H9 (cell line): Measurements from ENCODE around the gene SNPH. TPM values are rescaled to one million over a fixed set of nuclear protein-coding genes. Genes with fewer than 3 reads are reported as not detected.

Experiments used
- DNase-seq: peaks from one replicate; pipeline ENCODE4 v3.0.0-alpha.2; 2017
- H2AFZ ChIP-seq: one replicate; pipeline ENCODE4 v1.6.1; 2013; ENCODE audit warnings: mild to moderate bottlenecking, low read length, control low read depth, moderate library complexity
- H2AK5ac ChIP-seq: 2 replicates; pipeline ENCODE4 v1.6.1; 2013; ENCODE audit warnings: low read length, control low read depth, mixed read lengths; ENCODE audit not compliant: insufficient read length
- H2BK120ac ChIP-seq: one replicate; pipeline ENCODE4 v1.6.1; 2013; ENCODE audit warnings: low read depth, mild to moderate bottlenecking, low read length, control low read depth, inconsistent platforms; ENCODE audit not compliant: poor library complexity, severe bottlenecking
- H2BK12ac ChIP-seq: 2 replicates; pipeline ENCODE4 v1.6.1; 2013; ENCODE audit warnings: low read length, control low read depth, mixed read lengths, low read depth; ENCODE audit not compliant: insufficient read length
- H2BK15ac ChIP-seq: 2 replicates; pipeline ENCODE4 v1.6.1; 2013; ENCODE audit warnings: low read depth, low read length, control low read depth
- H2BK20ac ChIP-seq: one replicate; pipeline ENCODE4 v1.6.1; 2013; ENCODE audit warnings: low read depth, mild to moderate bottlenecking, low read length, control low read depth, inconsistent platforms; ENCODE audit not compliant: poor library complexity, severe bottlenecking
- H2BK5ac ChIP-seq: 2 replicates; pipeline ENCODE4 v1.6.1; 2013; ENCODE audit warnings: low read length, control low read depth, mixed read lengths; ENCODE audit not compliant: insufficient read length
- H3K14ac ChIP-seq: 2 replicates; pipeline ENCODE4 v1.6.1; 2013; ENCODE audit warnings: low read length, control low read depth; ENCODE audit not compliant: insufficient read depth
- H3K18ac ChIP-seq: 2 replicates; pipeline ENCODE4 v1.6.1; 2013; ENCODE audit warnings: low read depth, mild to moderate bottlenecking, mixed read lengths, low read length, control low read depth; ENCODE audit not compliant: insufficient read length
- H3K23ac ChIP-seq: 2 replicates; pipeline ENCODE4 v1.6.1; 2013; ENCODE audit warnings: low read length, control low read depth, mixed read lengths, low read depth; ENCODE audit not compliant: insufficient read length
- H3K23me2 ChIP-seq: 2 replicates; pipeline ENCODE4 v1.6.1; 2013; ENCODE audit warnings: low read depth, mild to moderate bottlenecking, mixed read lengths, low read length, control low read depth; ENCODE audit not compliant: insufficient read length, poor library complexity, severe bottlenecking
- H3K27ac ChIP-seq: 2 replicates; pipeline ENCODE4 v1.5.1; 2013; ENCODE audit warnings: low read length, control low read depth, mixed read lengths, low read depth; ENCODE audit not compliant: insufficient read length
- H3K27me3 ChIP-seq: 2 replicates; pipeline ENCODE4 v1.6.1; 2013; ENCODE audit warnings: low read length, control low read depth, inconsistent platforms; ENCODE audit not compliant: insufficient read depth
- H3K4ac ChIP-seq: 2 replicates; pipeline ENCODE4 v1.6.1; 2013; ENCODE audit warnings: low read depth, mild to moderate bottlenecking, control low read depth, inconsistent platforms, low read length, moderate library complexity
- H3K4me1 ChIP-seq: 2 replicates; pipeline ENCODE4 v1.6.1; 2013; ENCODE audit warnings: low read length, control low read depth, inconsistent platforms; ENCODE audit not compliant: insufficient read depth
- H3K4me2 ChIP-seq: 2 replicates; pipeline ENCODE4 v1.6.1; 2013; ENCODE audit warnings: low read length, control low read depth, mixed read lengths; ENCODE audit not compliant: insufficient read length, insufficient read depth
- H3K56ac ChIP-seq: 2 replicates; pipeline ENCODE4 v1.6.1; 2013; ENCODE audit warnings: low read depth, mild to moderate bottlenecking, mixed read lengths, low read length, control low read depth; ENCODE audit not compliant: insufficient read length
- H3K79me1 ChIP-seq: 2 replicates; pipeline ENCODE4 v1.6.1; 2013; ENCODE audit warnings: low read depth, mild to moderate bottlenecking, moderate library complexity, low read length, control low read depth, inconsistent platforms; ENCODE audit not compliant: insufficient read depth, poor library complexity, severe bottlenecking
- H3K79me2 ChIP-seq: 2 replicates; pipeline ENCODE4 v1.6.1; 2013; ENCODE audit warnings: low read length, control low read depth, inconsistent platforms; ENCODE audit not compliant: insufficient read depth
- H3K9ac ChIP-seq: 2 replicates; pipeline ENCODE4 v1.6.1; 2013; ENCODE audit warnings: low read length, control low read depth, mixed read lengths; ENCODE audit not compliant: insufficient read length; ENCODE audit errors: extremely low read depth
- H3K9me3 ChIP-seq: one replicate; pipeline ENCODE4 v1.6.1; 2013; ENCODE audit warnings: low read depth, low read length, inconsistent platforms; ENCODE audit not compliant: control insufficient read depth
- H3T11ph ChIP-seq: one replicate; pipeline ENCODE4 v1.6.1; 2013; ENCODE audit warnings: mild to moderate bottlenecking, low read length, control low read depth, inconsistent platforms
- H4K20me1 ChIP-seq: one replicate; pipeline ENCODE4 v1.6.1; 2013; ENCODE audit not compliant: control insufficient read depth, insufficient read length, insufficient read depth
- H4K5ac ChIP-seq: 2 replicates; pipeline ENCODE4 v1.6.1; 2013; ENCODE audit warnings: low read depth, mild to moderate bottlenecking, mixed read lengths, low read length, control low read depth; ENCODE audit not compliant: insufficient read length
- H4K8ac ChIP-seq: replicated peaks from 2 replicates; pipeline ENCODE4 v1.6.1; 2013; ENCODE audit warnings: low read length, control low read depth, mixed read lengths, low read depth; ENCODE audit not compliant: insufficient read length
- H4K91ac ChIP-seq: 2 replicates; pipeline ENCODE4 v1.6.1; 2013; ENCODE audit warnings: low read depth, mild to moderate bottlenecking, moderate library complexity, mixed read lengths, low read length, control low read depth; ENCODE audit not compliant: insufficient read length
- H3K27ac Mint-ChIP-seq, 3 experiments: 2 replicates in 2 of 3; 3 replicates in 1 of 3; pipeline ENCODE4 v1.8.0; 2020 to 2021; ENCODE audit warnings: mixed read lengths in 3 of 3, mild to moderate bottlenecking in 1 of 3, moderate library complexity in 1 of 3
- H3K27me3 Mint-ChIP-seq: 2 replicates; pipeline ENCODE4 v1.8.0; 2021; ENCODE audit warnings: low read depth, mild to moderate bottlenecking, moderate library complexity, mixed read lengths
- H3K36me3 Mint-ChIP-seq, 3 experiments: 2 replicates in 2 of 3; 3 replicates in 1 of 3; pipeline ENCODE4 v1.8.0; 2020 to 2021; ENCODE audit warnings: low read depth in 3 of 3, mixed read lengths in 3 of 3; ENCODE audit not compliant: insufficient read depth in 1 of 3
- H3K4me1 Mint-ChIP-seq, 2 experiments: 2 replicates each; pipeline ENCODE4 v1.8.0; 2020; ENCODE audit warnings: mixed read lengths in 2 of 2
- H3K4me3 Mint-ChIP-seq, 2 experiments: 2 replicates in 1 of 2; 3 replicates in 1 of 2; pipeline ENCODE4 v1.8.0; 2020 to 2021; ENCODE audit warnings: mild to moderate bottlenecking in 2 of 2, mixed read lengths in 2 of 2, moderate library complexity in 1 of 2
- H3K9me3 Mint-ChIP-seq, 2 experiments: 2 replicates in 1 of 2; 3 replicates in 1 of 2; pipeline ENCODE4 v1.8.0; 2020; ENCODE audit warnings: mild to moderate bottlenecking in 2 of 2, mixed read lengths in 2 of 2, moderate library complexity in 1 of 2
- WGBS: extraction: QIAGEN DNeasy Blood & Tissue Kit; methylation state at CpG from one replicate; pipeline ENCODE4 v1.1.7; 2013; ENCODE audit warnings: missing lambda C conversion rate, low lambda C conversion rate, mixed read lengths; ENCODE audit not compliant: insufficient read length; ENCODE audit errors: extremely low coverage; 5-methylcytosine and 5-hydroxymethylcytosine counted together
- total RNA-seq: library from RNA; stranded (reverse); gene quantifications from 2 replicates; pipeline ENCODE4 v1.2.1, GENCODE V29; 2021
- TF ChIP-seq, protein P1 (sequence below): fragments of 200-600 bp; sonication (generic); conservative IDR thresholded peaks from 3 replicates; pipeline ENCODE4 v1.8.0; 2021; ENCODE audit warnings: antibody characterized with exemption, mild to moderate bottlenecking

Gene SNPH
- total RNA-seq, 1 experiment from 2014 or later = 1.8 TPM

DNA sequence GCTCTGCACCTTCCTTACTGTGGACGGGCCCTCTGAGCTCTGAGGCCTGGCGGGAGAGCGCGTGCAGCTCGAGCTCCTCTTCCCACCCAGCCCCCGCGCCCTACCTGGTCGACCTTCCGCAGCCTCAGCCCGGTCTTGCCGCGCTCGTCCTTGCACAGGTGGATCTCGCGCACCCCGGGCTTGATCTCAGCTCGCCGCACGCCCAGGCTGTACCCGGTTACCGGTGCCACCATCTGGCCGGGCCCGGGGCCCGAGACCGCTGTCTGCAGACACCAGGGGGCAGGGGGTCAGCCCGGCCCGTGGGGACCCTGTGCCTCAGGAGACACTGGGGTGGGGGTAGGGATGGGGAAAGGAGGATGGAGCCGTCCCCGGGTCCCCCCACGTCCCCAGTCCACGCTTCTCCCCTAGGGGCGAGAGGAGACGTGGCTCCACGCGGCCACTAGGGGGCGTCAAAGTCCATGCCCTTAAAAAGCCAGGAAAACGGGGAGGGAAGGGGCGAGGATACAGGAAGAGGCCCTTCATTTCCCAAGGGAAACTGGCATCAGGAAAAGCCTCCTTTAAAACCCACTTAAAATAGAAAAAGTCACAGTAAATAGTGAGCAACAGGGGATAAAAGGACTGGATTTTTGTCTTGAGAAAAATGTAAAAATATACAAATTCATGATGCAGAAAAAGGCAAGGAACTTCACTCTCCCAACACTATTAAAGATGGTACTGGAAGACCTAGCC, 47.3 kb downstream of the SNPH start:
- H3K27me3 ChIP-seq = no peaks in the 10 kb centered on the region
- H2AFZ ChIP-seq = no peak overlapping the region
- Mint-ChIP-seq H3K9me3 (no peaks in the 10 kb centered on the region), H3K4me1 (peaks cover 11 to 13% of the 10 kb centered on the region in 2 experiments), H3K36me3 (no peaks in the 10 kb centered on the region), H3K4me3 (peak overlapping the region; percentile 42 to 55; a peak in 4 of 5 replicates), H3K27ac (no peak overlapping the region), H3K27me3 (peaks cover 23% of the 10 kb centered on the region)
- H2BK5ac ChIP-seq = no peak overlapping the region
- no peaks in the 10 kb centered on the region for H4K20me1 ChIP-seq
- no peak overlapping the region for H3K4ac ChIP-seq
- no peak overlapping the region for H2BK12ac ChIP-seq
- no peak overlapping the region for H3K27ac ChIP-seq
- no peak overlapping the region for H4K91ac ChIP-seq
- H3K79me1 ChIP-seq = no peaks in the 10 kb centered on the region
- H3K18ac ChIP-seq = peak overlapping the region; percentile 63
- no peaks in the 10 kb centered on the region for H3K79me2 ChIP-seq
- H3K56ac ChIP-seq = no peak overlapping the region
- H2BK15ac ChIP-seq = no peak overlapping the region
- H4K8ac ChIP-seq = no peak overlapping the region
- H3K23me2 ChIP-seq = peaks cover 5% of the 10 kb centered on the region
- TF ChIP-seq, protein P1, sequence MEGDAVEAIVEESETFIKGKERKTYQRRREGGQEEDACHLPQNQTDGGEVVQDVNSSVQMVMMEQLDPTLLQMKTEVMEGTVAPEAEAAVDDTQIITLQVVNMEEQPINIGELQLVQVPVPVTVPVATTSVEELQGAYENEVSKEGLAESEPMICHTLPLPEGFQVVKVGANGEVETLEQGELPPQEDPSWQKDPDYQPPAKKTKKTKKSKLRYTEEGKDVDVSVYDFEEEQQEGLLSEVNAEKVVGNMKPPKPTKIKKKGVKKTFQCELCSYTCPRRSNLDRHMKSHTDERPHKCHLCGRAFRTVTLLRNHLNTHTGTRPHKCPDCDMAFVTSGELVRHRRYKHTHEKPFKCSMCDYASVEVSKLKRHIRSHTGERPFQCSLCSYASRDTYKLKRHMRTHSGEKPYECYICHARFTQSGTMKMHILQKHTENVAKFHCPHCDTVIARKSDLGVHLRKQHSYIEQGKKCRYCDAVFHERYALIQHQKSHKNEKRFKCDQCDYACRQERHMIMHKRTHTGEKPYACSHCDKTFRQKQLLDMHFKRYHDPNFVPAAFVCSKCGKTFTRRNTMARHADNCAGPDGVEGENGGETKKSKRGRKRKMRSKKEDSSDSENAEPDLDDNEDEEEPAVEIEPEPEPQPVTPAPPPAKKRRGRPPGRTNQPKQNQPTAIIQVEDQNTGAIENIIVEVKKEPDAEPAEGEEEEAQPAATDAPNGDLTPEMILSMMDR = peak; percentile 100
- peak overlapping the region; percentile 69 for H3K14ac ChIP-seq
- no peak overlapping the region for H2AK5ac ChIP-seq
- H2BK120ac ChIP-seq = no peak overlapping the region
- H4K5ac ChIP-seq = no peak overlapping the region
- peak; percentile 72 for DNase-seq
- WGBS = no CpG with 5 or more reads among the region's 38 CpGs
- no peak overlapping the region for H3K9ac ChIP-seq
- H3T11ph ChIP-seq = no peak overlapping the region
- no peaks in the 10 kb centered on the region; the same call in 1 of the 2 replicates for H3K4me1 ChIP-seq
- no peaks in the 10 kb centered on the region for H3K9me3 ChIP-seq
- no peak overlapping the region for H2BK20ac ChIP-seq
- no peak overlapping the region for H3K23ac ChIP-seq
- peak overlapping the region; percentile 42 for H3K4me2 ChIP-seq
